ENCODE data around the gene INO80C.

The INO80C gene

DNA sequence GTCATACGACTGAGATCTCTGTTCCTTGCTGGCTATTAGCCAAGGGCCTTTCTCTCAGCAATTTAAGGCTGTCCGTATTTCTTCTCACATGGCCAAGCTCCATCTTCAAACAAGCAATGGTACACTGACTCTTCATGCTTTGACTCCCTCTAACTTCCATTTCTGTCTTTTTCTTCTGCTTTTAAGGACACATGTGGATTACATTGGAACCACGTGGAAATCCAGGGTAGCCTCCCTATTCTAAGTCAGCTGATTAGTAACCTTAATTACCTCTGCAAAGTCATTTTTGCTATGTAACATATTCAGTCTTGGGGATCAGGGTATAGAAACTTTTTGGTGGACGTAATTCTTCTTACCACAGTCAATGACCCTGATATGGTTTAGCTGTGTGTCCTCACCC, 79.2 kb downstream of the INO80C start:
- no peak for DNase-seq
